ENCODE measurements around the gene INTS1. TPM values are rescaled to one million over a fixed set of nuclear protein-coding genes. Genes with fewer than 3 reads are reported as not detected.

INTS1 gene
- total RNA-seq, 1 experiment from 2014 or later = 161 TPM

DNA sequence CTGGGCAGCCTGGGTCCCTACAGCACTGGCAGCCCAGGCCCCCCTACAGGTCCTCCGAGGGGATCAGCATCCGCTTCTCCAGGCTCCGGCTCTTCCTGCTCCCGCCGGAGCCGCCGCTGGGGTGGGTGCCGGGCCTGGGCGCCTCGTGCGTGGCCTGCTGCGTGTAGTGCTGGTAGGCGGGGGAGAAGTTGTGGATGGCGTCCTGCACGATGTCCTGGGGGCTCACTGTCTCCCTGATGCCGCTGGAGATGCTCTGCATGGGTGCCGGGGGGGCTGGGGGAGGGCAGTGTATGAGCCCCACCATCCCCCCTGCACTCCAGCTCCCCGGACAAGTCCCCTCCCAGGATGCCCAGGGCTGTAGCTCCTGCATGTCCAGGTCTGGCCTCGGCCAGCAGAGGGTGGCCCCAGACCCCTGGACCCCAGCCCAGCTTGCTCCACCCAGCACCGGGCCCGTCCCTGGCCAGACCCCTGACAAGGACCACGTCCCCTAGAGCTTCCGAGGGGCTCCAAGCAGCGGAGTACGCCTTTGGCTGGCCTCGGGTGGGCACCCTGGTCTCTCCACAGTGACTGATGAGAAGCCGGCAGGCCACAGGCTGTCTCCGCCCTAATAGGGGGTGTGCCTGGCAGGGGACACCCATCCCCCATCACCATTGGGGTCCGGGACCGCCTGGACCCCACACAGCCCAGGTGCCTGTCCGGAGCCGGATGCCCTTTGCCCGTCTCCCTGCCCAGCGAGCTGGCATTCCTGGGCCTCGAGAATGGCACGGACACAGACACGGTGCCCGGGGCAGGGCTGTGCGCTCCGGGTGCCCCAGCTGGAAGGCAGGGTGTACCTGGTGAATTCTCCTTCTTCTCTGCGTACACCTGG lies 43.0 kb upstream of the INTS1 start:
- no peaks in the 10 kb centered on the region for H3K27me3 Mint-ChIP-seq (ENCODE audit: low read depth)
- H3K4me3 Mint-ChIP-seq = no peak overlapping the region
- DNase-seq (ENCODE audit: low spot score) (no peak), ATAC-seq (no peak)
- H3K27ac Mint-ChIP-seq = no peak overlapping the region
- no peaks in the 10 kb centered on the region for H3K4me1 Mint-ChIP-seq
- TF ChIP-seq, protein P1, sequence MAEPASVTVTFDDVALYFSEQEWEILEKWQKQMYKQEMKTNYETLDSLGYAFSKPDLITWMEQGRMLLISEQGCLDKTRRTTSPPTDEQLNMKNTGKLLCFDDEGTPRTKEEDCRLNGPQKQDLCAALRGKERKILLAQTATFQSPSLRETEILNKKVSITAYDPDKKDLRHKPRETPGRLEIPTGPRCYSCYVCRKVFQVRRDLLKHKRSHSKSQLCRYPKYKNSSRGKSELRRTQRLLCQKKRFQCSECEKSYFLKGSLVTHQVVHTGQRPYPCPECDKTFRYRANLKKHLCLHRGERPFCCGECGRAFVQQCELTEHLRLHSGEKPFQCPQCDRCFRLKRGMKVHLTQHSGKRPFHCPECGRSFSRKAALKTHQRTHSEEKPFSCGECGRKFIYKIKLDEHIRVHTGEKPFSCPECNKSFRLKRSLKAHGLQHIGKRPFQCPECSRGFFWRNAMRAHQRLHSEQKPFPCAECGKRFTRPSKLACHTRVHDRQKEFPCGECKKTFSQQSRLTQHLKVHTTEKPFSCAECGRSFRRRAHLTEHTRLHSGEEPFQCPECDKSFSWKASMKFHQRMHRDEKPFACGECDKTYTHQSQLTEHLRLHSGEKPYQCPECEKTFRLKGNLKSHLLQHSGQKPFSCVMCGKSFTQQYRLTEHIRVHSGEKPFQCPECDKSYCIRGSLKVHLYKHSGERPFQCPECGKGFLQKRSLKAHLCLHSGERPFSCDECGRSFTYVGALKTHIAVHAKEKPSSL (CRISPR knock-in tag; conservative IDR thresholded peaks at IDR 0.05) = no peak
- TF ChIP-seq, protein P2, sequence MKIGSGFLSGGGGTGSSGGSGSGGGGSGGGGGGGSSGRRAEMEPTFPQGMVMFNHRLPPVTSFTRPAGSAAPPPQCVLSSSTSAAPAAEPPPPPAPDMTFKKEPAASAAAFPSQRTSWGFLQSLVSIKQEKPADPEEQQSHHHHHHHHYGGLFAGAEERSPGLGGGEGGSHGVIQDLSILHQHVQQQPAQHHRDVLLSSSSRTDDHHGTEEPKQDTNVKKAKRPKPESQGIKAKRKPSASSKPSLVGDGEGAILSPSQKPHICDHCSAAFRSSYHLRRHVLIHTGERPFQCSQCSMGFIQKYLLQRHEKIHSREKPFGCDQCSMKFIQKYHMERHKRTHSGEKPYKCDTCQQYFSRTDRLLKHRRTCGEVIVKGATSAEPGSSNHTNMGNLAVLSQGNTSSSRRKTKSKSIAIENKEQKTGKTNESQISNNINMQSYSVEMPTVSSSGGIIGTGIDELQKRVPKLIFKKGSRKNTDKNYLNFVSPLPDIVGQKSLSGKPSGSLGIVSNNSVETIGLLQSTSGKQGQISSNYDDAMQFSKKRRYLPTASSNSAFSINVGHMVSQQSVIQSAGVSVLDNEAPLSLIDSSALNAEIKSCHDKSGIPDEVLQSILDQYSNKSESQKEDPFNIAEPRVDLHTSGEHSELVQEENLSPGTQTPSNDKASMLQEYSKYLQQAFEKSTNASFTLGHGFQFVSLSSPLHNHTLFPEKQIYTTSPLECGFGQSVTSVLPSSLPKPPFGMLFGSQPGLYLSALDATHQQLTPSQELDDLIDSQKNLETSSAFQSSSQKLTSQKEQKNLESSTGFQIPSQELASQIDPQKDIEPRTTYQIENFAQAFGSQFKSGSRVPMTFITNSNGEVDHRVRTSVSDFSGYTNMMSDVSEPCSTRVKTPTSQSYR (CRISPR knock-in tag; IDR thresholded peaks at IDR 0.05) = no peak
- TF ChIP-seq JUN (CRISPR knock-in tag; IDR thresholded peaks at IDR 0.05) (no peak), ESRRA (CRISPR knock-in tag; IDR thresholded peaks at IDR 0.05; ENCODE audit: borderline replicate concordance) (no peak), SP1 (CRISPR knock-in tag; conservative IDR thresholded peaks at IDR 0.05) (no peak), ZNF138 (CRISPR knock-in tag; conservative IDR thresholded peaks at IDR 0.05) (no peak), FOXP1 (CRISPR knock-in tag; IDR thresholded peaks at IDR 0.05; ENCODE audit: borderline replicate concordance) (no peak), NR3C1 (CRISPR knock-in tag; conservative IDR thresholded peaks at IDR 0.05; ENCODE audit: low read depth) (no peak), CREM (CRISPR knock-in tag; IDR thresholded peaks at IDR 0.05) (no peak), NR1H2 (CRISPR knock-in tag; IDR thresholded peaks at IDR 0.05) (no peak), TEAD1 (CRISPR knock-in tag; IDR thresholded peaks at IDR 0.05) (no peak)
- TF ChIP-seq, protein P3, sequence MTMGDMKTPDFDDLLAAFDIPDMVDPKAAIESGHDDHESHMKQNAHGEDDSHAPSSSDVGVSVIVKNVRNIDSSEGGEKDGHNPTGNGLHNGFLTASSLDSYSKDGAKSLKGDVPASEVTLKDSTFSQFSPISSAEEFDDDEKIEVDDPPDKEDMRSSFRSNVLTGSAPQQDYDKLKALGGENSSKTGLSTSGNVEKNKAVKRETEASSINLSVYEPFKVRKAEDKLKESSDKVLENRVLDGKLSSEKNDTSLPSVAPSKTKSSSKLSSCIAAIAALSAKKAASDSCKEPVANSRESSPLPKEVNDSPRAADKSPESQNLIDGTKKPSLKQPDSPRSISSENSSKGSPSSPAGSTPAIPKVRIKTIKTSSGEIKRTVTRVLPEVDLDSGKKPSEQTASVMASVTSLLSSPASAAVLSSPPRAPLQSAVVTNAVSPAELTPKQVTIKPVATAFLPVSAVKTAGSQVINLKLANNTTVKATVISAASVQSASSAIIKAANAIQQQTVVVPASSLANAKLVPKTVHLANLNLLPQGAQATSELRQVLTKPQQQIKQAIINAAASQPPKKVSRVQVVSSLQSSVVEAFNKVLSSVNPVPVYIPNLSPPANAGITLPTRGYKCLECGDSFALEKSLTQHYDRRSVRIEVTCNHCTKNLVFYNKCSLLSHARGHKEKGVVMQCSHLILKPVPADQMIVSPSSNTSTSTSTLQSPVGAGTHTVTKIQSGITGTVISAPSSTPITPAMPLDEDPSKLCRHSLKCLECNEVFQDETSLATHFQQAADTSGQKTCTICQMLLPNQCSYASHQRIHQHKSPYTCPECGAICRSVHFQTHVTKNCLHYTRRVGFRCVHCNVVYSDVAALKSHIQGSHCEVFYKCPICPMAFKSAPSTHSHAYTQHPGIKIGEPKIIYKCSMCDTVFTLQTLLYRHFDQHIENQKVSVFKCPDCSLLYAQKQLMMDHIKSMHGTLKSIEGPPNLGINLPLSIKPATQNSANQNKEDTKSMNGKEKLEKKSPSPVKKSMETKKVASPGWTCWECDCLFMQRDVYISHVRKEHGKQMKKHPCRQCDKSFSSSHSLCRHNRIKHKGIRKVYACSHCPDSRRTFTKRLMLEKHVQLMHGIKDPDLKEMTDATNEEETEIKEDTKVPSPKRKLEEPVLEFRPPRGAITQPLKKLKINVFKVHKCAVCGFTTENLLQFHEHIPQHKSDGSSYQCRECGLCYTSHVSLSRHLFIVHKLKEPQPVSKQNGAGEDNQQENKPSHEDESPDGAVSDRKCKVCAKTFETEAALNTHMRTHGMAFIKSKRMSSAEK (CRISPR knock-in tag; IDR thresholded peaks at IDR 0.05; ENCODE audit: borderline replicate concordance) = no peak
- H3K36me3 Mint-ChIP-seq = no peaks in the 10 kb centered on the region
- CTCF ChIA-PET = interaction anchor here (1.2 to 2.1 kb wide), 3 partner anchors 9 to 73 kb away, joined by 5 to 7 read pairs (median 7); partner anchors contain the start of gene TMEM184A
- H3K9me3 Mint-ChIP-seq = no peaks in the 10 kb centered on the region
- POLR2A ChIA-PET = interaction anchor here (0.6 kb wide), 1 partner anchor 37 kb away, joined by 4 read pairs; no protein-coding TSS in a partner anchor

DNA sequence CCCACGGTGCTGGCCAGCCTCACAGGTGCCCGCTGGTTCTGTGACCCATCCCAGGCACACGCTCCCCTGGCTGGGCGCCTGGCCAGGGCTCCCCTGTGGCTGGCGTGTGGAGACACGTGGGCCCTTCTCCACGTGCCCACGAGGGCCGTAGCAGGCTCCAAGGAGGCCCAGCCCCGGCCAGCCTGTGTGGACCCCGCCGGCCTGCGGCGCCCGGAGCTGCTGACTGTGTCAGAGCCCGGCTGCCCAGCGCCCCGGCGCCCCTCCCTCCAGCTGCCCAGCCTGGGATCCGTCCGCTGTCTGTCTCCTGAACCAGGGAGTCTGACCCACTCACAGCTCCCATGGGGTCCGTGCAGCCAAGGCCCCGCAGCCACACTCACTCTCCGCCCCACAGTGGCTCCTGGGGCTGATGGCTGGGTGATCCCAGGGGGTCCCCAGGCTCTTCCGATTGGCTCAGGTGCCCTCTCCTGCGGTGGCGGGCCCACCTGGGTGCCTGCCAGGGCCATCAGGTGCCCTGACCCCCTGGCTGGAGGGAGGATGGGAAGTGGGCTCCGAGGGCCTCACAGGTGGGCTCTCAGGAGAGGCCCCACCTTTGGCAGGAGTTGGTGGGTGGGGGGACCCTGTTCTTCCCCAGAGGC lies 42.2 kb upstream of the INTS1 start:
- H3K27ac Mint-ChIP-seq = no peak overlapping the region
- ATAC-seq (no peak), DNase-seq (ENCODE audit: low spot score) (no peak)
- H3K9me3 Mint-ChIP-seq = no peaks in the 10 kb centered on the region
- no peaks in the 10 kb centered on the region for H3K4me1 Mint-ChIP-seq
- H3K36me3 Mint-ChIP-seq = no peaks in the 10 kb centered on the region
- ChIA-PET POLR2A (no interaction called here), CTCF (interaction anchor here (1.2 to 2.7 kb wide), 4 partner anchors 10 to 72 kb away, joined by 3 to 7 read pairs (median 6); partner anchors contain the start of gene TMEM184A)
- no peaks in the 10 kb centered on the region for H3K27me3 Mint-ChIP-seq (ENCODE audit: low read depth)
- no peak overlapping the region for H3K4me3 Mint-ChIP-seq
- no peak for TF ChIP-seq ELF4 (CRISPR knock-in tag; IDR thresholded peaks at IDR 0.05; ENCODE audit: low read depth)
- no peak for TF ChIP-seq ZNF263 (CRISPR knock-in tag; IDR thresholded peaks at IDR 0.05; ENCODE audit: low read depth)
- no peak for TF ChIP-seq SMAD3 (CRISPR knock-in tag; IDR thresholded peaks at IDR 0.05; ENCODE audit: borderline replicate concordance)
- TF ChIP-seq, protein P4, sequence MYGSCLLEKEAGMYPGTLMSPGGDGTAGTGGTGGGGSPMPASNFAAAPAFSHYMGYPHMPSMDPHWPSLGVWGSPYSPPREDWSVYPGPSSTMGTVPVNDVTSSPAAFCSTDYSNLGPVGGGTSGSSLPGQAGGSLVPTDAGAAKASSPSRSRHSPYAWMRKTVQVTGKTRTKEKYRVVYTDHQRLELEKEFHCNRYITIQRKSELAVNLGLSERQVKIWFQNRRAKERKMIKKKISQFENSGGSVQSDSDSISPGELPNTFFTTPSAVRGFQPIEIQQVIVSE (CRISPR knock-in tag; IDR thresholded peaks at IDR 0.05; ENCODE audit: borderline replicate concordance) = no peak
- TF ChIP-seq OVOL2 (CRISPR knock-in tag; IDR thresholded peaks at IDR 0.05; ENCODE audit: borderline replicate concordance) = no peak
- TF ChIP-seq NR3C1 (CRISPR knock-in tag; conservative IDR thresholded peaks at IDR 0.05; ENCODE audit: low read depth) = no peak
- TF ChIP-seq, protein P5, sequence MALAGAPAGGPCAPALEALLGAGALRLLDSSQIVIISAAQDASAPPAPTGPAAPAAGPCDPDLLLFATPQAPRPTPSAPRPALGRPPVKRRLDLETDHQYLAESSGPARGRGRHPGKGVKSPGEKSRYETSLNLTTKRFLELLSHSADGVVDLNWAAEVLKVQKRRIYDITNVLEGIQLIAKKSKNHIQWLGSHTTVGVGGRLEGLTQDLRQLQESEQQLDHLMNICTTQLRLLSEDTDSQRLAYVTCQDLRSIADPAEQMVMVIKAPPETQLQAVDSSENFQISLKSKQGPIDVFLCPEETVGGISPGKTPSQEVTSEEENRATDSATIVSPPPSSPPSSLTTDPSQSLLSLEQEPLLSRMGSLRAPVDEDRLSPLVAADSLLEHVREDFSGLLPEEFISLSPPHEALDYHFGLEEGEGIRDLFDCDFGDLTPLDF (CRISPR knock-in tag; IDR thresholded peaks at IDR 0.05) = no peak
- TF ChIP-seq, protein P6, sequence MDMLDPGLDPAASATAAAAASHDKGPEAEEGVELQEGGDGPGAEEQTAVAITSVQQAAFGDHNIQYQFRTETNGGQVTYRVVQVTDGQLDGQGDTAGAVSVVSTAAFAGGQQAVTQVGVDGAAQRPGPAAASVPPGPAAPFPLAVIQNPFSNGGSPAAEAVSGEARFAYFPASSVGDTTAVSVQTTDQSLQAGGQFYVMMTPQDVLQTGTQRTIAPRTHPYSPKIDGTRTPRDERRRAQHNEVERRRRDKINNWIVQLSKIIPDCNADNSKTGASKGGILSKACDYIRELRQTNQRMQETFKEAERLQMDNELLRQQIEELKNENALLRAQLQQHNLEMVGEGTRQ (CRISPR knock-in tag; IDR thresholded peaks at IDR 0.05) = no peak
- no peak for TF ChIP-seq RORB (CRISPR knock-in tag; IDR thresholded peaks at IDR 0.05)
